C1 segment of cervical spinal cord (tissue), 14 donors: ENCODE results near the gene WDR35.

Source experiments
- DNase-seq, 14 donors: peaks; one replicate each; lab custom pipeline; 2025; lab: John Stamatoyannopoulos, UW

The WDR35 gene

DNA sequence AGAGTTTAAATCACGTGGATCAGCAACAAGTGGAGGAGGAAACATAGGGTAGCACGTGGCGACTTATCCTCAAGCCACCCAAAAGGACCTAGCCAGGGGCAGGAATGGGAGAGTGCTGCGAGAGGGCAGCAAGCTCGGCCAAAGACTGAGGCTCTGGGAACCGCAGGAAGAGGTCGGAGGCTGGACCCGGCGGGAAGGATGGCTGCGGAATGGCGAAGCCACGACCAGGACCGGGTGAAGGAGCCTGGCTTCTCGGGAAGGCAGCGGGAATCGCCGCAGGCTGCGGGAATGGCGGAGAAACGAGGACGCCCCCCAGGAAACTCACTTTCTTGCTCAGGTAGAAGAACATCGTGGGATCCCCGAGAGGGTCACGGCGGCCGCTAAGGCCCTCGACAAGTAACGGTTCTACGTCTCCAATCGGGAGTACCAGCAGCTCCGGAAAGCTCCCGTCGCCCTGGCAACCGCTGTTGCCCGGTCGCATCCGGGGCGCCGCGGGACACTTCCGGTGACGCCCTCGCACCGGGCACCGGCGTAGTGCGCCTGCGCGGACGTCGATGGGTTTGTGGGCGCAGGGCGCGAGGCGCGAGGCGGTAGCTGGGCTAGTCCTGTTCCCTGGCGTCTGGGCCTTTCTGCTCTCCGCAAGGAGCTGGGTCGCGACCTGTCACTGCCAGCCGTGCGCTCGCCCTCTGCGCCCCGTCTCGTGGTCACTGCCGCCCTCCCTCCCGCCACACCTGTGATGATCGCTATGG lies at the start of gene WDR35:
Gene WDR35 (minus strand): TSS at position 439 of the 749 bp plus-strand sequence. CDS start 90 bp downstream, at position 349.
- DNase-seq = peak in 13 of 14 donors; percentile 63 to 93 (median 81)

DNA sequence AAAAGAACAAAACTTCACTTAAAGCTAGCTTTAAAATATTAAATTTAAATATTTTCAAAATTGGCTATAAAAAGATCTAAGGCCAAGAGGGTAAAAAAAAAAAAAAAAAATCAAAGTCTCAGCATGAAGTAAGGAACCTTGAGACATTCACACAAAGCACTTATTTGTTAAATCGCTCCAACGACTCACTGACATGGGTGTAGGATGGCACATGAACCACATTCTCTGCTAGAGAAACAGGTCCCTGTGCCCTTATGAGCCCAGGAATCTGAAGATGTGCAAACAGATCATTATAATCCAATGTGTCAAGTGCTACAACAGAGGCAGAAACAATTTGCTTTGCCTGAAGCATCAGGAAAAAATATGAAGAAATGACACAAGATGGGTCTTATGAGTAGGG lies 47.8 kb upstream of the WDR35 start:
- DNase-seq = no peak

- no peak for DNase-seq
Observed at GRCh38 chr2:20035955-20036666, 46.2 kb upstream of the WDR35 start.

DNA sequence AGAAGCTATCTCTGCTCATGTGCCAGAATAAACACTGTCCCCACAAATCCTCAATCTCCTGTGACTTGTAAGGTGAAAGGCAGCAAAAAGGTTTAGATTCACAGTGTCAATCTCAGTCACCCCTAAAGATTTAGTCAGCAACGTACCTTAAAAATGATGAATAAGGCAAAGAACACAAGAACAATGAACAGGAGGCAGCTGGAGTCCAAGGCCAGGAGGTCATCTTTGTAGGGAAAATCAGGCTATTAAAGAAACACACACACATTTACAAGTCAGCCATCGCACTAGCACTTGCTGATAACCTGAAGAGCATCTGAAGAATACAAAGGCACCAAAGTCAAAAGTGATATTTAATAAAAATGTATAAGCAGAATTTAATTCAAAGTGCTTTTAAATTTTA lies 44.9 kb upstream of the WDR35 start:
- no peak for DNase-seq

GRCh38 chr2:20034218-20034617 lies 44.3 kb upstream of the WDR35 start:
- DNase-seq = no peak

- DNase-seq = no peak
Observed at GRCh38 chr2:20033322-20033721, 43.4 kb upstream of the WDR35 start.

DNA sequence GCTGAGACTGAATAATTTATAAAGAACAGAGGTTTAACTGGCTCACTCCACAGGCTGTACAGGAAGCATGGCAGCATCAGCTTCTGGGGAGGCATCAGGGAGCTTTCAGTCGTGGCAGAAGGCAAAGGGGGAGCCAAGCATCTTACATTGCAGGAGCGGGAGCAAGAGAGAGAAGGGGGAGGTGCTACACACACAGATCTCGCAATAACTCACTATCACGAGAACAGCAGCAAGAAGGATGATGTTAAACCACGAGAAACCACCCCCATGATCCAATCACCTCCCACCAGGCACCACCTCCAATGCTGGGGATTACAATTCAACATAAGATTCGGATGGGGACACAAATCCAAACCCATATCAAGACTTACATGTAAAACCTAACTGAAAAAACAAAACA lies 40.3 kb upstream of the WDR35 start:
- no peak for DNase-seq

GRCh38 chr2:20027705-20028434 lies 38.0 kb upstream of the WDR35 start:
- DNase-seq = no peak

DNA sequence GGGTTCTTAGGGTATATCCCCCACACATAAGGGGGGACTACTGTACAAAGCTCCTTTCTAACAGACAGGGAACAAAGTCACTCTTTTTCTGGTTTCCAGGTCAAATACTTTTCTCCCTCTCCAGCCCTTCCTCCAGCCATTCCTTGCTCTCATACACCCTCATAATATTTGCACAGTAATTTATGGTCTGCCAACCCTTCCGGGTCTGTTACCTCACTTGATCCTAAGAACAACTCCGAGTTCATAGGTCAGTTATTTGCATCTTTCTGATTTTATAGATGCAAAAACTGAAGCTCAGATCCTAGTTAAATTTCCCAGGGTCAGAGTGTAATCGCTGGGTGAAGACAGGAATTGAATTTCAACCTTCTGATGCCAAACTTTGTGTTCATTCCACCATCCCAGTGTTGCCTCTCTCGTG lies 37.4 kb upstream of the WDR35 start:
- DNase-seq = no peak

- no peak for DNase-seq
Observed at GRCh38 chr2:20025065-20025786, 35.3 kb upstream of the WDR35 start.

- no peak for DNase-seq
Observed at GRCh38 chr2:20023688-20024087, 33.8 kb upstream of the WDR35 start.

GRCh38 chr2:20021405-20022009 lies 31.6 kb upstream of the WDR35 start:
- no peak for DNase-seq

DNA sequence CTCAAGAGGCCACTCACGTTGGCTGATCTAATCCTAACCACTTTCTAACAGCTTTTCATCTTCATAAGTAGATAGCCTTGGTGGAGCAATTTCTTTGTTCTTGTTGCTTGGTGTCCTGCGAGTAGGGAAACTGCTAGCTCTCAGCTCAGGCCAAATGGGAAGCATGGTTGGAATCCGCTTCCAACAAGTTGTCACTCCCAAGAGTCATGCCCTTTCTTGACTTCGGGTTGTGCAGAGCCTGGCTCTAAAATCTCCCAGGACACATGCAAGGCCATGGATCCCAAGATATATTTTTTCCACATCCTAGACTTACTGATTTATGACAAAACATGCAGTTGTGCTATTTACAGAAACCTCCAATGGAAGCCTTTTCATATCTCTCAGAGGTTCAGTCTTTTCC lies 29.8 kb upstream of the WDR35 start:
- no peak for DNase-seq

DNA sequence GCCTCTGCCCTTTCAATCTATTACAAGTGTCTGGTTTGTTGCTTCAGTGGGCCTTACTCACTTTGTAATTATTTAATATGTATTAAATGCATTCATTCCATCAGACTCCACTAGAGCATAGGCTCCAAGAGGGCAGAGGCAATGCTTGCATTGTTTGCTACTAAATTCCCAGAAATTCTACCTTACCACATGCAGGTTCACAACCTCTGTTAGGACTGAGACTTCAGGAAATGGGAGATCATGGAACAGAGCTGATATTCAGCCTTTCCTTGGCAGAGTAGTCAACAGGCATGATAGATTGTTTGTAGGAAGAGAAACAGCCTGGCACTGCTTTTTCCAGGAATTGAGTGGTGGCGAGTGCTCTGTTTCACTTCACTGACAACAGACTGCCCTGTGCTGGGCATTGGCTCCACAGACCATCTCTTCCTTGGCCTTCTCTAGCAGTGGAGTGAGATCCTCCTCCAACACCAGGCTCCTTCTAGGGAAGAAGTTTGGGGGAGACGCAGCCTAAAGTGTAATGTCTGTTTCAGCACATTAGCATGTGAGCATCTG lies 28.8 kb upstream of the WDR35 start:
- no peak for DNase-seq

GRCh38 chr2:20016346-20016745 lies 26.4 kb upstream of the WDR35 start:
- DNase-seq = no peak

DNA sequence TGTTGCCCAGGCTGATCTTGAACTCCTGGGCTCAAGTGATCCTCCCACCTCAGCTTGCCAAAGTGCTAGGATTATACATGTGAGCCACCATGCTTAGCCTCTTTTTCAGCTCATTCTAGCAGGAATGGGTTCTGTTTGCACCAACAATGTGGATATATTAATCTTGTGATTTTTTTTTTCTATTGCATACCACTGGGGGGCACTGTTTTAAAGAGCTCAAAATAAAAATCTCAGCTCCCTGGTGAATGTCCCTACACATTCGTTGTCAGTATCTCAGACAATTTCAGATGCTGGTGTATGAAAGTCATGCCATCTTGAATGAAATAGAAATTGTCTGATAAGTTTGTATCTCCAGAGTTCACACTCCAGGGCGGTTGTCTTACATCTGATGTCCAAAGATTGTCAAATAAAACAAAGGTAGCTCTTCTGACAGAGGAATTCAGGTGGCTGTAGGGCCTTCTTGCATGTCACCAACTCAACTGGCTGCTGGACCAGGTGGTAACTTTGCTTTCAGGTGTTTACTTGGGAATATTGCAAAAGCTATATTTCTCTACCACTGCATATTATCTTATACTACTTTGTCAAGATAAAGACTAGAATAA lies 25.7 kb upstream of the WDR35 start:
- peak in 1 of 14 donors; percentile 14 for DNase-seq

DNA sequence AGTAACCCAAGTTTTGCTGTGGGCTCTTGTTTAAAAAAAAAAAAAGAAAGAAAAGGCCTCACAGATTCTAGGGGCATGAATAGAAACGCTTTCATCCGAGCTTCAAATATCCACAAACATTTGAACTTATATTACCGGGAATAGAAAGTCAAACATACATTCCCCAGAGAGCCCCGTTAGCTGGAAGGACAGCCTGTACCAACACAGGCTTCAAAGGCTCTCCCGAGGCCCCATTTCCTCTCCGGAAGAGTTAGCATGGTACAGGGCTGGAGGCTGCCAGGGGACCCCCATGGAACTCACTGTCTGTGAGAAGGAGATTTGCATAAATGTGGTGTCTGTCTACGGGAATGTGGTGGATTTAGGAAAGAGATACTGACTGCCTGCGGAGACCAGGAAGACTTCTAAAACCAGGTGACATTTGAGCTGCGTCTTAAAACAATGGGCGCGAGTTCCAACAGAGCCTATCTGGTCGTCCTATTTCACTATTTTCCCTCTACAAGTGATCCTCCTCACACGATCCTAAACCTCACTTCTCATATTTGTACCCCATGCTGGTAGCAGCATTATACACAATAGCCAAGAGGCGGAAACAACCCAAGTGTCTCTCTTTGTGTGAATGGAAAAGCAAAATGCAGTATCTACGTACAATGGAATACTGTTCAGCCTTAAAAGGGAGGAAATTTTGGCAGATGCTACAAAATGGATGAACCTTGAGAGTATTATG lies 23.4 kb upstream of the WDR35 start:
- DNase-seq = no peak

GRCh38 chr2:20012282-20013125 lies 22.6 kb upstream of the WDR35 start, which contains the start of gene MATN3:
TSS of gene MATN3 (minus strand) at chr2:20012668. CDS start at chr2:20012631, 37 bp downstream.
- DNase-seq = peak in 1 of 14 donors; percentile 5

- DNase-seq = no peak
Observed at GRCh38 chr2:20012032-20012281, 22.1 kb upstream of the WDR35 start.
